DMS79 (cell line): ENCODE measurements around the gene ARMC6.

Experiments used
- DNase-seq: peaks from one replicate; lab custom pipeline; 2025; lab: John Stamatoyannopoulos, UW

The ARMC6 gene

GRCh38 chr19:19107654-19108053 lies 74.3 kb downstream of the ARMC6 start:
- no peak for DNase-seq
